ENCODE data around the gene MSMO1. TPM values are rescaled to one million over a fixed set of nuclear protein-coding genes. Genes with fewer than 3 reads are reported as not detected.

The MSMO1 gene
- total RNA-seq, 2 donors from 2014 or later = 12.1 to 15.2 TPM

- Mint-ChIP-seq H3K4me1 (peaks cover 5% of the 10 kb centered on the region), H3K27ac (no peak within 1 kb of the TSS), H3K27me3 (peaks cover 63% of the 10 kb centered on the region), H3K36me3 (ENCODE audit: low read depth) (no peaks in the 10 kb centered on the region), H3K4me3 (peak within 1 kb of the TSS; percentile 81)
- H3K9me3 ChIP-seq (ENCODE audit: control insufficient read depth, low read length, poor library complexity, severe bottlenecking) = no peaks in the 10 kb centered on the region
- peak; percentile 13 to 31 (median 18) for DNase-seq
- peak; percentile 98 for ATAC-seq
Measured at GRCh38 chr4:165378745-165379677, 51.5 kb downstream of the MSMO1 start, which contains the start of gene CPE. Gene CPE (plus strand): TSS chr4:165379008. CDS start chr4:165379222, 214 bp downstream.

GRCh38 chr4:165379678-165380064 lies 52.2 kb downstream of the MSMO1 start:
- Mint-ChIP-seq H3K27ac (no peak overlapping the region), H3K4me3 (peak overlapping the region; percentile 53), H3K4me1 (peaks cover 5% of the 10 kb centered on the region), H3K36me3 (ENCODE audit: low read depth) (no peaks in the 10 kb centered on the region), H3K27me3 (peaks cover 63% of the 10 kb centered on the region)
- no peaks in the 10 kb centered on the region for H3K9me3 ChIP-seq (ENCODE audit: control insufficient read depth, low read length, poor library complexity, severe bottlenecking)
- DNase-seq (no peak), ATAC-seq (no peak)

- DNase-seq = no peak
- no peak overlapping the region for H3K27ac Mint-ChIP-seq
- no peaks in the 10 kb centered on the region for H3K9me3 ChIP-seq (ENCODE audit: control insufficient read depth, low read length, poor library complexity, severe bottlenecking)
- no peak overlapping the region for H3K4me3 Mint-ChIP-seq
- peaks cover 61% of the 10 kb centered on the region for H3K27me3 Mint-ChIP-seq
- peaks cover 5% of the 10 kb centered on the region for H3K4me1 Mint-ChIP-seq
- ATAC-seq = no peak
- no peaks in the 10 kb centered on the region for H3K36me3 Mint-ChIP-seq (ENCODE audit: low read depth)
Measured at GRCh38 chr4:165380805-165381204, 53.3 kb downstream of the MSMO1 start.

GRCh38 chr4:165381821-165382373 lies 54.4 kb downstream of the MSMO1 start:
- DNase-seq (no peak), ATAC-seq (no peak)
- Mint-ChIP-seq H3K27me3 (peaks cover 55% of the 10 kb centered on the region), H3K27ac (no peak overlapping the region), H3K4me3 (no peak overlapping the region), H3K36me3 (ENCODE audit: low read depth) (no peaks in the 10 kb centered on the region), H3K4me1 (peaks cover 5% of the 10 kb centered on the region)
- H3K9me3 ChIP-seq (ENCODE audit: control insufficient read depth, low read length, poor library complexity, severe bottlenecking) = no peaks in the 10 kb centered on the region

- H3K27ac Mint-ChIP-seq = no peak overlapping the region
- no peaks in the 10 kb centered on the region for H3K36me3 Mint-ChIP-seq (ENCODE audit: low read depth)
- no peaks in the 10 kb centered on the region for H3K9me3 ChIP-seq (ENCODE audit: control insufficient read depth, low read length, poor library complexity, severe bottlenecking)
- DNase-seq = no peak
- peaks cover 5% of the 10 kb centered on the region for H3K4me1 Mint-ChIP-seq
- H3K27me3 Mint-ChIP-seq = peaks cover 55% of the 10 kb centered on the region
- no peak overlapping the region for H3K4me3 Mint-ChIP-seq
- no peak for ATAC-seq
Measured at GRCh38 chr4:165382640-165383039, 55.2 kb downstream of the MSMO1 start.

- peaks cover 57% of the 10 kb centered on the region for H3K27me3 Mint-ChIP-seq
- H3K4me1 Mint-ChIP-seq = no peaks in the 10 kb centered on the region
- H3K27ac Mint-ChIP-seq = no peak overlapping the region
- H3K36me3 Mint-ChIP-seq (ENCODE audit: low read depth) = no peaks in the 10 kb centered on the region
- H3K4me3 Mint-ChIP-seq = no peak overlapping the region
- ATAC-seq (no peak), DNase-seq (no peak)
- H3K9me3 ChIP-seq (ENCODE audit: control insufficient read depth, low read length, poor library complexity, severe bottlenecking) = no peaks in the 10 kb centered on the region
Measured at GRCh38 chr4:165383591-165384073, 56.2 kb downstream of the MSMO1 start.

GRCh38 chr4:165384186-165384585 lies 56.7 kb downstream of the MSMO1 start:
- Mint-ChIP-seq H3K4me3 (no peak overlapping the region), H3K27me3 (peaks cover 56% of the 10 kb centered on the region), H3K36me3 (ENCODE audit: low read depth) (no peaks in the 10 kb centered on the region), H3K27ac (no peak overlapping the region), H3K4me1 (no peaks in the 10 kb centered on the region)
- H3K9me3 ChIP-seq (ENCODE audit: control insufficient read depth, low read length, poor library complexity, severe bottlenecking) = no peaks in the 10 kb centered on the region
- no peak for ATAC-seq
- DNase-seq = no peak

GRCh38 chr4:165384598-165384997 lies 57.1 kb downstream of the MSMO1 start:
- Mint-ChIP-seq H3K36me3 (ENCODE audit: low read depth) (no peaks in the 10 kb centered on the region), H3K4me1 (no peaks in the 10 kb centered on the region), H3K27me3 (peaks cover 54% of the 10 kb centered on the region), H3K27ac (no peak overlapping the region), H3K4me3 (no peak overlapping the region)
- ATAC-seq = no peak
- H3K9me3 ChIP-seq (ENCODE audit: control insufficient read depth, low read length, poor library complexity, severe bottlenecking) = no peaks in the 10 kb centered on the region
- no peak for DNase-seq

GRCh38 chr4:165385126-165385525 lies 57.7 kb downstream of the MSMO1 start:
- H3K36me3 Mint-ChIP-seq (ENCODE audit: low read depth) = no peaks in the 10 kb centered on the region
- DNase-seq (no peak), ATAC-seq (no peak)
- H3K9me3 ChIP-seq (ENCODE audit: control insufficient read depth, low read length, poor library complexity, severe bottlenecking) = no peaks in the 10 kb centered on the region
- H3K27ac Mint-ChIP-seq = no peak overlapping the region
- H3K4me1 Mint-ChIP-seq = no peaks in the 10 kb centered on the region
- H3K27me3 Mint-ChIP-seq = peaks cover 54% of the 10 kb centered on the region
- no peak overlapping the region for H3K4me3 Mint-ChIP-seq

- DNase-seq (no peak), ATAC-seq (no peak)
- H3K36me3 Mint-ChIP-seq (ENCODE audit: low read depth) = no peaks in the 10 kb centered on the region
- peaks cover 53% of the 10 kb centered on the region for H3K27me3 Mint-ChIP-seq
- no peaks in the 10 kb centered on the region for H3K4me1 Mint-ChIP-seq
- H3K9me3 ChIP-seq (ENCODE audit: control insufficient read depth, low read length, poor library complexity, severe bottlenecking) = no peaks in the 10 kb centered on the region
- no peak overlapping the region for H3K4me3 Mint-ChIP-seq
- no peak overlapping the region for H3K27ac Mint-ChIP-seq
Measured at GRCh38 chr4:165386328-165386727, 58.9 kb downstream of the MSMO1 start.

GRCh38 chr4:165388756-165389155 lies 61.3 kb downstream of the MSMO1 start:
- no peaks in the 10 kb centered on the region for H3K4me1 Mint-ChIP-seq
- no peaks in the 10 kb centered on the region for H3K36me3 Mint-ChIP-seq (ENCODE audit: low read depth)
- H3K27ac Mint-ChIP-seq = no peak overlapping the region
- no peaks in the 10 kb centered on the region for H3K9me3 ChIP-seq (ENCODE audit: control insufficient read depth, low read length, poor library complexity, severe bottlenecking)
- peaks cover 41% of the 10 kb centered on the region for H3K27me3 Mint-ChIP-seq
- no peak overlapping the region for H3K4me3 Mint-ChIP-seq
- ATAC-seq = no peak
- DNase-seq = no peak

Data from T-helper 17 cell (primary cell).